Right lobe of liver (tissue), 4 donors: ENCODE data around the gene LY6G5C.

ENCODE experiments used
- POLR2A ChIP-seq: fragments of 450-650 bp; IDR thresholded peaks from one replicate; pipeline ENCODE4 v1.6.1; 2017; ENCODE audit warnings: antibody characterized with exemption, mild to moderate bottlenecking
- TF ChIP-seq, protein P1 (sequence below), 4 donors: fragments of 200-600 bp in 3 of 4; fragments of 450-650 bp in 1 of 4; IDR thresholded peaks; one replicate each; pipeline versions ENCODE4 v1.5.1 to v1.8.0; 2016 to 2022; ENCODE audit warnings: antibody characterized with exemption in 4 of 4, mild to moderate bottlenecking in 2 of 4
- donor health status: DM: no; HTN: no; CAD: no.
- donor health status: DM: no; HTN: no; CAD: no.
- donor health status: DM: no; HTN: yes; CAD: no.

DNA sequence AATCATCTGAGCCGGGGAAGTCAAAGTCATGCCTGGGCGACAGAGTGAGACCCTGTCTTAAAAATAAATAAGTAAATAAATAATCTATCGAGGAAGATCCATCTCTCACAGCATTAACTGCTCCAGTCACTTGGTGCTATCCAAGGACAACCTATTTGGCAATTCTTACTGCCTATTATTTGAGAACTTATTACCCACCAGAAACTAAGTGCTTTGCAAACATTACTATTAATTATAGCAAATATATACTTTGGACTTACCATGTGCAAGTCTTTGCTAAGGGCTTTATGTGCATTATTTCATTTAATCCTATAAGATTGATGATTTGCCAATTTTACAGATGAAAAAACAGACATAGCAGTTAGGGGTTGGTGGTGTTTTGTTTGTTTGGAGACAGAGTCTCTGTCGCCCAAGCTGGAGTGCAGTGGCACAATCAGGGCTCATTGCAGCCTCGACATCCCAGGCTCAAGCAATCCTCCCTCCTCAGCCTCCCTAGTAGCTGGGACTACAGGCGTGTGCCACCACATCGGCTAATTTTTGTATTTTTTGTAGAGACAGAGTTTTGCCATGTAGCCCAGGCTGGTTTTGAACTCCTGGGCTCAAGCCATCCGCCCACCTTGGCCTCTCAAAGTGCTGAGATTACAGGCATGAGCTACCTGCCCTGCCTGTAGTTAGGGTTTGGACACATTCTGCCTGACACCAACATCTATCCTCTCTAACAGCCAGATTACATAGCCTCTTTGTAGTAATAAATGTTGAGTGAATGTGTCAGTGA is 26.1 kb downstream of the LY6G5C start:
- TF ChIP-seq, protein P1, sequence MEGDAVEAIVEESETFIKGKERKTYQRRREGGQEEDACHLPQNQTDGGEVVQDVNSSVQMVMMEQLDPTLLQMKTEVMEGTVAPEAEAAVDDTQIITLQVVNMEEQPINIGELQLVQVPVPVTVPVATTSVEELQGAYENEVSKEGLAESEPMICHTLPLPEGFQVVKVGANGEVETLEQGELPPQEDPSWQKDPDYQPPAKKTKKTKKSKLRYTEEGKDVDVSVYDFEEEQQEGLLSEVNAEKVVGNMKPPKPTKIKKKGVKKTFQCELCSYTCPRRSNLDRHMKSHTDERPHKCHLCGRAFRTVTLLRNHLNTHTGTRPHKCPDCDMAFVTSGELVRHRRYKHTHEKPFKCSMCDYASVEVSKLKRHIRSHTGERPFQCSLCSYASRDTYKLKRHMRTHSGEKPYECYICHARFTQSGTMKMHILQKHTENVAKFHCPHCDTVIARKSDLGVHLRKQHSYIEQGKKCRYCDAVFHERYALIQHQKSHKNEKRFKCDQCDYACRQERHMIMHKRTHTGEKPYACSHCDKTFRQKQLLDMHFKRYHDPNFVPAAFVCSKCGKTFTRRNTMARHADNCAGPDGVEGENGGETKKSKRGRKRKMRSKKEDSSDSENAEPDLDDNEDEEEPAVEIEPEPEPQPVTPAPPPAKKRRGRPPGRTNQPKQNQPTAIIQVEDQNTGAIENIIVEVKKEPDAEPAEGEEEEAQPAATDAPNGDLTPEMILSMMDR (IDR thresholded peaks at IDR 0.05), result no peak
- no peak for TF ChIP-seq POLR2A
